Testis (tissue), 2 donors: Measurements from ENCODE around the gene TMEM30B.

Source experiments
- CTCF ChIP-seq, 3 experiments: fragments of 450-650 bp in 2 of 3; fragments of 200-600 bp in 1 of 3; sonication (generic) in 1 of 3; IDR thresholded peaks; one replicate each; pipeline ENCODE4 v1.5.1; 2016 to 2019; ENCODE audit warnings: antibody characterized with exemption in 3 of 3, mild to moderate bottlenecking in 2 of 3, moderate library complexity in 1 of 3
- POLR2A ChIP-seq: fragments of 450-650 bp; IDR thresholded peaks from one replicate; pipeline ENCODE4 v1.6.1; 2017; ENCODE audit warnings: antibody characterized with exemption, mild to moderate bottlenecking, moderate library complexity

- no peak for TF ChIP-seq CTCF (IDR thresholded peaks at IDR 0.05)
- no peak for TF ChIP-seq POLR2A
These were observed 19.1 kb downstream of the TMEM30B start for GRCh38 chr14:61262082-61262481.
